Mammary epithelial cell (primary cell): ENCODE data around the gene KLHL17.

Experiments
- EZH2 ChIP-seq: IDR thresholded peaks from 2 replicates; pipeline ENCODE4 v1.6.1; 2012; ENCODE audit warnings: low read length, inconsistent platforms, borderline replicate concordance
- TF ChIP-seq, protein P1 (sequence below), 2 donors: IDR thresholded peaks in 1 of 2; conservative IDR thresholded peaks in 1 of 2; 2 replicates each; pipeline ENCODE4 v1.5.1; 2011 to 2012; ENCODE audit warnings: inconsistent platforms in 2 of 2, low read length in 2 of 2, mild to moderate bottlenecking in 2 of 2, control low read depth in 1 of 2, low read depth in 1 of 2; ENCODE audit not compliant: insufficient read depth in 1 of 2; ENCODE audit errors: extremely low read depth in 1 of 2

DNA sequence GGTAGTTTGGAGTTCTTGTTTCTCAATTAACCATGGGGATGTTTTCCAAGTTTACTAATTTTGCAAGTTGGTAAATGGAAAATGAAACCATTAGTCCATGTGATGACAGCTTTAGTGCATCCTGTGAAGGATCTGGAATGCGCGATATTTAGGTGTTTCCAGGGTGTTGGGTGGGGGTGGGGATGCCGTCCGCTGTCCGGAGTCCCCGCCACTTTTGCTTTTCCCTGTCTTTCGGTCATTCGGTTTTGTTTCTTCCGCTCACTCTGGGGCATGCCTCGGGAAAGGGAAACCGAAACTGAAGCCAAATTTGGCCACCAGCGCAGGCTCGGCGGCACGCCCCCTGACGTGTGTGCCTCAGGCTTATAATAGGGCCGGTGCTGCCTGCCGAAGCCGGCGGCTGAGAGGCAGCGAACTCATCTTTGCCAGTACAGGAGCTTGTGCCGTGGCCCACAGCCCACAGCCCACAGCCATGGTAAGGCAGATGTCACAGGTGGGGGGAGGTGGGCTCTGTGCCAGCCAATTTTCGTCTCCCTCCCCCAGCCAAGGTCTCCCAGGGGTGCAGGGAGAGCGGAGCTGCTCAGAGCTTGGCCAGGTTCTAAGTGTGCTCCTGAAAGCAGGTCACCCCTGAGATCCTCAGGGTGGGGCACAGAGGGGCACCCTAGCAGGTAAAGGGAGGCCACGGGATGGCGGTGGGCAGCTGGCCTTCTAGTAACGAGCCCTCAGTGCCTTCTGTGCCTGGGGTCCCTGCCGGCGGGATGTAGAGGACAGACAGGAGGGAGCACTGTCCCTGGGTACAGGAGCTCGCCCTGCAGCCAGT, 52.9 kb downstream of the KLHL17 start, which contains the start of gene ISG15:
- TF ChIP-seq, protein P1, sequence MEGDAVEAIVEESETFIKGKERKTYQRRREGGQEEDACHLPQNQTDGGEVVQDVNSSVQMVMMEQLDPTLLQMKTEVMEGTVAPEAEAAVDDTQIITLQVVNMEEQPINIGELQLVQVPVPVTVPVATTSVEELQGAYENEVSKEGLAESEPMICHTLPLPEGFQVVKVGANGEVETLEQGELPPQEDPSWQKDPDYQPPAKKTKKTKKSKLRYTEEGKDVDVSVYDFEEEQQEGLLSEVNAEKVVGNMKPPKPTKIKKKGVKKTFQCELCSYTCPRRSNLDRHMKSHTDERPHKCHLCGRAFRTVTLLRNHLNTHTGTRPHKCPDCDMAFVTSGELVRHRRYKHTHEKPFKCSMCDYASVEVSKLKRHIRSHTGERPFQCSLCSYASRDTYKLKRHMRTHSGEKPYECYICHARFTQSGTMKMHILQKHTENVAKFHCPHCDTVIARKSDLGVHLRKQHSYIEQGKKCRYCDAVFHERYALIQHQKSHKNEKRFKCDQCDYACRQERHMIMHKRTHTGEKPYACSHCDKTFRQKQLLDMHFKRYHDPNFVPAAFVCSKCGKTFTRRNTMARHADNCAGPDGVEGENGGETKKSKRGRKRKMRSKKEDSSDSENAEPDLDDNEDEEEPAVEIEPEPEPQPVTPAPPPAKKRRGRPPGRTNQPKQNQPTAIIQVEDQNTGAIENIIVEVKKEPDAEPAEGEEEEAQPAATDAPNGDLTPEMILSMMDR (conservative IDR thresholded peaks at IDR 0.05 in 1 of 2, IDR thresholded peaks at IDR 0.05 in 1 of 2; ENCODE audit: extremely low read depth in 1 of 2, insufficient read depth in 1 of 2, low read depth in 1 of 2, low read length in 2 of 2), result no peak
- TF ChIP-seq EZH2, result no peak
